GM12891 (cell line): ENCODE results near the gene PALS2.

ENCODE experiments used
- DNase-seq: peaks from one replicate; pipeline ENCODE4 v3.0.0; 2011; ENCODE audit warnings: low spot score; ENCODE audit not compliant: insufficient read length
- FAIRE-seq: peaks from 2 replicates; lab custom pipeline; 2011; peaks lifted over from hg19 to GRCh38; lab: Jason Lieb, UNC
- PAX5 ChIP-seq: IDR thresholded peaks from 2 replicates; pipeline ENCODE4 v1.6.1; 2011; ENCODE audit warnings: low read length, moderate library complexity, mild to moderate bottlenecking; ENCODE audit not compliant: insufficient read depth, severe bottlenecking
- POLR2A ChIP-seq: IDR thresholded peaks from 2 replicates; pipeline ENCODE4 v1.6.1; 2011; ENCODE audit warnings: low read depth, low read length, control low read depth
- POLR2AphosphoS5 ChIP-seq: IDR thresholded peaks from 2 replicates; pipeline ENCODE4 v1.6.1; 2011; ENCODE audit warnings: low read depth, low read length, control low read depth
- POU2F2 ChIP-seq: IDR thresholded peaks from 2 replicates; pipeline ENCODE4 v1.6.1; 2011; ENCODE audit warnings: low read depth, mild to moderate bottlenecking, control low read depth, low read length, moderate library complexity
- SPI1 ChIP-seq: IDR thresholded peaks from 2 replicates; pipeline ENCODE4 v1.6.1; 2011; ENCODE audit warnings: low read depth, low read length, control low read depth
- TAF1 ChIP-seq: IDR thresholded peaks from 2 replicates; pipeline ENCODE4 v1.6.1; 2011; ENCODE audit warnings: low read depth, low read length, control low read depth

PALS2 gene

DNA sequence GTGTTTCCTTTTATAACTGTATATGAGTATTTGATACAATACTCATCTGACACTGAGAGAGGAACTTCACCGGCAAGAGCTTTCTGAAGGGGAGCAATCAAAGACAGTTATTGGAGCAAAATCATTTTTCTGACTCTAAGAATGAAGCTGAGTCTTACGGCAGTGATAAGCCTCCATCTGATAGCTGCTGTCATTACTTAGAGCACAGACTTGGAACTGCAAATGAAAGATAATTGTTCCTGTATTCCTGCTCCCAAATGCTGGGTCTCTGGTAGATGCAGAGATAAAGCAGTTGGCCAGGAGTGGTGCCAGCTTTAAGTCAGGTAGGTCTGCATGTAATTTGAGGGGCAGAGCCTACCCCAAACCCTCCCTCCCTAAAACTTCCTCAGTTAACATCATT is 2.3 kb upstream of the PALS2 start:
- DNase-seq = no peak
- TF ChIP-seq POLR2A (no peak), PAX5 (no peak), POLR2AphosphoS5 (no peak), TAF1 (no peak), POU2F2 (no peak), SPI1 (no peak)
- FAIRE-seq = no peak

DNA sequence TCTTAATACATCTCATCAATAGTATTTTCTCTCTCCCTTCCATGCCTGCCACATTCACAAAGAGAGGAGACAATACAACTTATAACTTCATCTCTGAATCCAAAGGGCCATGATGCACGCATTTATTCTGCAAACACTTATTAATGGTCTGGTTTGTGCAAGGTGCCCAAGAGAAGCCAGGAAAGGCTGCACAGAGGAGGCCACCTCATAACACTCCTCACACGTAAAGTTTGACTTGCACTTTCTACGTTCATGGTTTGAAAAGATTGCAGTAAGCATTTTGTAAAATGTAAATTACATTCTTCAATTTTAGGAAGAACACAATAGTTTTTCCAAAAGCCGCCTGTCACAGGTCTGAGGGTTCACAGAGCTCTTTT is 1.2 kb upstream of the PALS2 start:
- FAIRE-seq = no peak
- TF ChIP-seq POU2F2 (no peak), TAF1 (no peak), POLR2A (no peak), POLR2AphosphoS5 (no peak), SPI1 (no peak), PAX5 (no peak)

DNA sequence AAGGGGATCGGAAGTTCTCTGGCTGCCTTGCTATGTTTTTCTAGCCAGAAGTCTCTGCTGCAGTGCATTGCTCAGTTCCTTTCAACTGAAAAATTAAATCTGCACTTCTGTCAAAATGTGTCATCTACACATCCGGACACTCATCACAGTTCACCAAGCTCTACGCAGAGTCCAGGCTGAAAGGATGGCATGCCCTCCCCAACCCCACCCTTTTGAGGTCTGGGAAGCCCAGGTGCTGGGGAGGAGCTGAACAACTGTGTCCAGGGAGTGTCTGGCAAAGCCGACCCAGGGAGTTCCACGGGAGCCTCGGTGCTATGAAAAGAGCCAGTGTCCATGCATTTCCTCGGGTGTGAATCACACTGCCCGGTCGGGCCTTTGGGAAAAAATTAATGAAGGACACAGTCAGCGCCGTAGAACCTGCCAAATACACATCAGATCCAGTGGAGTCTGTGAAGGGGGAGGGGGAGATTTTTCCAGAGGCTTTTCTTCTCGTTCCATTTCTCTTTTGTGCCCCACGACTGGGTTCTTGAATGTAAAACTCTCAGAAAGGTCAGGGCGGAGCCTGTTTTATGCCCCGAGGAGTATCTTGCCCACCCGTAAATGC is 757 bp upstream of the PALS2 start:
- no peak for DNase-seq
- FAIRE-seq = peak; percentile 74
- TF ChIP-seq TAF1 (no peak), SPI1 (0 out of 2 replicates have a peak, but pooled peaks have one; percentile 11)

More for the DNA sequence above, 1.2 kb upstream of the PALS2 start:
- no peak for DNase-seq

DNA sequence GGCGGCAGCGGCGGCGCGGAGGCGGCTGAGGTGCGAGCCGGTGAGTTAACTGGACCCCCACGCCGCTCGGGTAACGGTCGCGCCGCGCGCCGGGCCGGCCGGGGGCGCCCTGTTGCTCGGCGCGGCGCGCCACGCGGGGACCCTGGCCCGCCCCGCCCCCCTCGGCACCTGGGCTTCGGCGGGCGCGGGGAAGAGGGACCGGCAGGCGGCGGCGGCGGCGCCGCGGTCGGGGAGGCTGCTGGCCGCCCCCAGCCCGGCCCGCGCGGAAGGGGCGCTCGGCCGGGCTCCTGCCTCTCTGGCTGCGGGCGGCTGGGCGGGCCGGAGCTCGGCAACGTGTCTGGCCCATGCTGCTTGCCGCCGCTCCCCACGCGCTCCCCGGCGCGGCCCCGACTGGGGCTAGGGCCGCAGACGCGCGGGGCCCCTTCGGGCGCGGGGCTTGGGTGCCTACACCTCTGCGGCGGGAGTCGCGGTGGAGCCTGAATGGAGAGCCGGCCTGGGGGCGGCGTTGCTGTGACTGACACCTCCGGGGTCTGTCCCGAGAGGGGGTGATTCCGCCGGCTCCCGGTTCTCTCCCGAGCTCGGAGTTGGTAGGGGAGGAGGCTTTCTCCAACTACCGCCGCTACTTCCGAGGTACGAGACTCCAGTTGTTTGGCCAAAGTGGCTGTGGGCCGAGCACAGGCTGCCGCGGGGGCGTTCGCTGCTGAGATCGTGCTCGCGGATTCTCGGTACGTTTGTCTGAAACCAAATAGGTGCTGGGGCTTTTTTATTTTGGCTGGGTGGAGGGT is 494 bp downstream of the PALS2 start:
- peak; percentile 42; the same call in 1 of the 2 replicates for TF ChIP-seq POLR2A
- no peak for TF ChIP-seq TAF1
- peak; percentile 15; the same call in 1 of the 2 replicates for TF ChIP-seq POU2F2
- TF ChIP-seq POLR2AphosphoS5 = 0 out of 2 replicates have a peak, but pooled peaks have one; percentile 46
- peak; percentile 30 for DNase-seq
- peak; percentile 85 for FAIRE-seq

DNA sequence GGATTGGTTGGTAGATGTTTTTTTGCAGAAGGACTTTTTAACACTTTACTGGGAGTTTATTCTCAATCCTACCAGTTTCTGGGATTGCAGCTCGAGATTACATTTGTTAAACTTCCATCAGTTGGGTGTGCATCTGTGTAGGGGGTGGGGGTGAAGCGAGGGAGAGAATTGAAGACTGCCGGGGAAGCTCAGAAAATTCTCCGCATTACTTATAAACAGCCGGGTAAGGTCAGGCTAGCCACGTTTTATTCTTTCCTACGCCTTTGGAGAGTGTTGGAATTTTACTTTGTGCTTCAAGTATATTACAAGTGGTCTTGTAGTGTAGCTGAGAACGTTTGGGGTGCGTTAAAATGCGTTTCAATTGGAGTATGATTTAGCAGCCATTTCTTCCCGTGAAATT is 1.1 kb downstream of the PALS2 start:
- FAIRE-seq (no peak), DNase-seq (no peak)
- no peak for TF ChIP-seq SPI1
- no peak for TF ChIP-seq POLR2A
- TF ChIP-seq POLR2AphosphoS5 = no peak
- TF ChIP-seq TAF1 = no peak
- no peak for TF ChIP-seq POU2F2
- TF ChIP-seq PAX5 = no peak

DNA sequence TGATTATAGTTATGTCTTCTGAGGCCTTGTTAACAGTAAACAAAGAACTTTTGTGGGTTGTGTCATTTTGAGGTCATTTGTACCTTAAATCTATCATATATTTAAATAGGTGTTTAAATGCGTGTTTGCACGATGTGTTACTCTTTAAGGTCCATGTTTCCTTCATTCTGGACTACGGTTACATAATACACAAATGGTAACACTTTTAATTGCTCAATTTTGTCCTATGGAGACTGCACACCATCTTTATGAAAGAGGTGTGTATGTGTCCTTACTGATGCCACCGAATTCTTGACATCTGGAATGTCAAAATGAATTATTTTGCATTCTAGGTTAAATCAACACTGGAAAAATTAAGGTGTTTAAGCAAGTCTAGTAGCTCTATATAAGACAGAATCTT is 1.7 kb downstream of the PALS2 start:
- DNase-seq (no peak), FAIRE-seq (no peak)
- no peak for TF ChIP-seq SPI1
- TF ChIP-seq POU2F2 = no peak
- TF ChIP-seq POLR2A = no peak
- no peak for TF ChIP-seq TAF1
- no peak for TF ChIP-seq POLR2AphosphoS5
- no peak for TF ChIP-seq PAX5

DNA sequence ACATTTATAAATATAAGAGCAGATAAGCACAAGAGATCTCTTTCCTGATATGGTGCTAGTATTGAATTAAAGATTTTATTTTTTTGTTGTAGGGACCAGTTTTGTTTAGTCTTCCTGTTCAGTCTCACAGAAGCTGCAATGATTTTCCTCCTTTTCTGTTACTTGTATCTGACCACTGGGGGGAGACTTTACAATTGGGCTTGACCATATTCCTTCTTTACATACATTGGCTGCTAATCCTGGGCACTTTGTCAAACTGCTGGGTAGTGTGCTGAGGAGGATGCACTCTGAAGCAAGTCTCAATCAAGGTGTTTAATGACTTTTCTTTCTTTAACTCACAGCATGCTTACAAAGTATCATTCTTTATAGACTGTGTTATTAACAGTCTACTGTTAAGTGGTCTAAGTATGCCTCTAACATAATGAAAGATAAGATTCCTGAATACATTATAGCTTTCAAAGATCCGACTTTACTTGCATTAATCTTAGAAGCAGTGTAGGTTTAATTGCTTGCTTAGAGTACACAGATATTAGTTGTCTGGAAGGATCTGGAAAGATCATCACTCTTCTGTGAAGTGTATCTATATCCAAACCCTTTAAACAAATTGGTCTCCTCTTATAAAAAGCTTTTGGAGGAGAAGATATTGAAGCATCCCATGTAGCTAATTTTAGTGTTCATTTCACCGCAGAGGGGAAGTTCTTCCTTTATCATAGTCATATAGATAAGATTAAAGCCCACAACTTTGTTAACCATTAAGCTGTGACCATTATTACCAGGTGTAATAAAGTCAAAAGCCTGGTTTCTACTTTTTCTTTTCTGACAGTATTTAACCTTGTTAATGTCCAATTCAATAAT is 3.1 kb downstream of the PALS2 start:
- DNase-seq = no peak
- TF ChIP-seq PAX5 (no peak), POLR2A (no peak)
- peak; percentile 88 for FAIRE-seq

DNA sequence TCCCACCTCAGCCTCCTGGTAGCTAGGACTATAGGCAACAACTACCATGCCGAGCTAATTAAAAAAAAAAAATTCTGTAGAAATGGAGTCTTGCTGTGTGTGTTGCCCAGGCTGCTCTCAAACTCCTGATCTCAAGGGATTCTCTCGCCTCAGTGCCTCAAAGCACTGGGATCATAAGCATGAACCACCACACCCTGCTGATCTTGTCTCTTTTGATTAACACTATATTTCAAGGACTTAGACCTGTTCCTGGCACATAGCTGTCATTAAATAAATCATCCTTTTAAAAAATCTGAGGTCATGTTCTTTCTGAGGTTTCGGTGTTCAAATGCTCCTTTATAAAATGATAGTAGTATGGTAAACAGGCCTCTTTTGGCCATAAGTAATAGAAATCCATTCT is 4.8 kb downstream of the PALS2 start:
- no peak for DNase-seq
- TF ChIP-seq POU2F2 (no peak), PAX5 (no peak), POLR2AphosphoS5 (no peak), TAF1 (no peak), POLR2A (no peak), SPI1 (no peak)
- no peak for FAIRE-seq

DNA sequence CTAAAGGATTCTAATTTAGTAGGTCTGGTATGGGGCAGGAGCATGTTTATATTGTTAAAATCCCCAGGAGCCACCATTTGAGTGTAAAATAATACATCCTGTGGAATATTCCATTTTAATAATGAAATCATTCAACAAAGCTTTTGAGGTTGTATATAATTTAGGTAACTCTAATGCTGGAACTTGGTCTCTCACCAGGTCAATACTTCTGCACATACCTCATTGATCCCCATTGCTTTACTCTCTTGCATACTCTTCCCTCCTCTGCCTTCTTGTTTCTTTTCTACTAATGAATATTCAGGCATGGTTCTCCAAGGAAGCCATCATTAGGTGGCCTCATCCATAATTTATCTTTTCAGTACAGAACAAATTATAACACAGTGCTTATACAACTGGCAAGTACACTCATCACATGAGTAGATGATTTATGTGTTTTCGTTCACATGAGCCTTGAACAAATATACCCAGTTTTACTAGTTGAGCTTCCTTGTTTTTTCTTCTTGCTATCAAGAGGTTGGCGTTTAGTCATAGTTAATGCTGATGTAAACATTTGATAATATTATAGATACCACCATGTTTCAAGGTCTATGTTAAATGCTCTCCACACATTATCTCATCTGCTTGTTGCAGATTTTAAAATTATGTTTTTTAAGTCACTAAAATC is 7.2 kb downstream of the PALS2 start:
- no peak for TF ChIP-seq SPI1
- TF ChIP-seq TAF1 = no peak
- no peak for TF ChIP-seq POU2F2
- TF ChIP-seq PAX5 = no peak
- TF ChIP-seq POLR2A = no peak
- TF ChIP-seq POLR2AphosphoS5 = no peak
- DNase-seq (no peak), FAIRE-seq (no peak)
